ENCODE data around the gene AUTS2. TPM values are rescaled to one million over a fixed set of nuclear protein-coding genes. Genes with fewer than 3 reads are reported as not detected.
A peak's percentile ranks its signal among the peaks of the same experiment; 100 is the strongest.

The AUTS2 gene
- total and polyA plus RNA-seq, 10 of the 15 experiments (the other 5 are each of a cell fraction or from before 2014, with no cell fraction given) = 6.4 to 55.6 (median 21.6) TPM

DNA sequence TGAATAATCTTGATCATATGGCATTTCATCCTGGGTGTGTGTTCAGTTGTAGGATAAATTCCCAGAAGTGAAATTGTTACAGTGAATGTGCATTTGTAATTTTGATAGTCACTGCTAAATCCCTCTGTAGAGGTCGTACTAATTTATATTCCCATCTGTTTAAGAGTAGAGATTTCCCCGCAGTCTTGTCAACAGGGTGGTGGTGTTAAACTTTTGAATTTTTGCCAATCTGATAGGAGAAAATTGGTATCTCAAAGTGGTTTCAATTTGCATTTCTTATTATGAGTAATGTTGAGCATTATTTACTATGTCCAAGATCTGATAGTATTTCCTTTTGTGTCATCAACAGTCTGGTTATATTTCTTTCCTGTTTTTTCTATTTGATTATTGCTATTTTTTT lies 101.7 kb downstream of the AUTS2 start:
- ChIA-PET CTCF (interaction anchor here (0.9 to 1.4 kb wide), 5 partner anchors 11 to 46 kb away, joined by 3 to 8 read pairs (median 3); no protein-coding TSS in a partner anchor), RAD21 (ENCODE audit: unreplicated experiment) (interaction anchor here (0.7 to 1.5 kb wide), 7 partner anchors 8 to 127 kb away, joined by 3 to 6 read pairs (median 3); no protein-coding TSS in a partner anchor), POLR2A (interaction anchor here (1.7 kb wide), 1 partner anchor 39 kb away, joined by 3 read pairs; no protein-coding TSS in a partner anchor), SMC1A (ENCODE audit: uncharacterized antibody, unreplicated experiment) (interaction anchor here (1.0 to 7.0 kb wide), 9 partner anchors 14 to 100 kb away, joined by 3 to 62 read pairs (median 4); no protein-coding TSS in a partner anchor)
- in situ Hi-C loops (cut with MboI) (no loop called here), intact Hi-C loops (cut with micrococcal nuclease; ENCODE audit: unreplicated experiment) (loop anchor here (5.0 kb wide), 1 partner anchor 127 kb away; no protein-coding TSS in a partner anchor)
- H3K4me1 ChIP-seq (ENCODE audit: control insufficient read depth, insufficient read depth, low read length) = peaks cover 43% of the 10 kb centered on the region
- no peak overlapping the region for H3K4me3 ChIP-seq
- no peak overlapping the region for H3K4me2 ChIP-seq (ENCODE audit: control insufficient read depth, insufficient read depth)
- no peak for DNase-seq (ENCODE audit: low read depth, low spot score)
- no peak overlapping the region for H3K9ac ChIP-seq (ENCODE audit: control insufficient read depth, insufficient read depth, low read length)
- FAIRE-seq = no peak
- H3K36me3 ChIP-seq (ENCODE audit: control insufficient read depth in 2 of 2, insufficient read depth in 2 of 2, low read length in 1 of 2) = no peaks in the 10 kb centered on the region
- no peaks in the 10 kb centered on the region for H3K9me3 ChIP-seq (replicated peaks; ENCODE audit: control insufficient read depth, insufficient read depth, low read length)
- no peak overlapping the region for H2AFZ ChIP-seq (ENCODE audit: control insufficient read depth, low read depth, low read length)
- H3K27ac ChIP-seq (ENCODE audit: control insufficient read depth, insufficient read depth) = no peak overlapping the region
- H3K79me2 ChIP-seq (ENCODE audit: control insufficient read depth, insufficient read depth, low read length) = no peaks in the 10 kb centered on the region; the same call in none of the 2 replicates
- 0 out of 3 replicates have a peak, but pooled peaks have one; percentile 5 for ATAC-seq
- 26% methylated on average over 2 of the region's 2 CpGs for WGBS (ENCODE audit: insufficient coverage, insufficient replicate concordance, low lambda C conversion rate, missing lambda C conversion rate)
- H3K27me3 ChIP-seq (replicated peaks in 1 of 2; ENCODE audit: control insufficient read depth in 2 of 2, insufficient read depth in 2 of 2, low read length in 1 of 2) = no peaks in the 10 kb centered on the region
- H4K20me1 ChIP-seq (ENCODE audit: control insufficient read depth, insufficient read depth) = no peaks in the 10 kb centered on the region
- no TSS peak for BruUV-seq (replicated peaks)
- TF ChIP-seq SKIL (IDR thresholded peaks at IDR 0.05; ENCODE audit: low read depth, poor library complexity, severe bottlenecking) = peak; percentile 33
- TF ChIP-seq TAF1 (IDR thresholded peaks at IDR 0.05; ENCODE audit: borderline replicate concordance, low read depth, low read length) = no peak
- no peak for TF ChIP-seq USF2 (IDR thresholded peaks at IDR 0.05; ENCODE audit: borderline replicate concordance, low read depth, low read length)
- TF ChIP-seq HDGF (IDR thresholded peaks at IDR 0.05) = no peak
- no peak for TF ChIP-seq TCF3 (IDR thresholded peaks at IDR 0.05; ENCODE audit: borderline replicate concordance, insufficient read depth, low read depth, low read length)
- no peak for TF ChIP-seq BHLHE40 (IDR thresholded peaks at IDR 0.05; ENCODE audit: borderline replicate concordance in 1 of 2, low read depth in 2 of 2, low read length in 1 of 2)
- peak; percentile 55; the same call in 1 of the 3 replicates for TF ChIP-seq POU2F2 (IDR thresholded peaks at IDR 0.05; ENCODE audit: borderline replicate concordance, low read depth, low read length)
- no peak for TF ChIP-seq PAX8 (IDR thresholded peaks at IDR 0.05)
- TF ChIP-seq SREBF1 (IDR thresholded peaks at IDR 0.05; ENCODE audit: low read length) = no peak
- peak; percentile 38; the same call in 1 of the 2 replicates for TF ChIP-seq RUNX3 (IDR thresholded peaks at IDR 0.05; ENCODE audit: low read length)
- no peak for TF ChIP-seq NFXL1 (IDR thresholded peaks at IDR 0.05; ENCODE audit: borderline replicate concordance)
- no peak for TF ChIP-seq MEF2B (IDR thresholded peaks at IDR 0.05; ENCODE audit: partially characterized antibody, poor library complexity, severe bottlenecking)
- no peak for TF ChIP-seq E4F1 (IDR thresholded peaks at IDR 0.05; ENCODE audit: borderline replicate concordance, partially characterized antibody)
- peak; percentile 83 for TF ChIP-seq JUND (IDR thresholded peaks at IDR 0.05; ENCODE audit: low read depth, low read length)
- TF ChIP-seq BCL11A (IDR thresholded peaks at IDR 0.05; ENCODE audit: low read depth, low read length) = no peak
- no peak for TF ChIP-seq PKNOX1 (IDR thresholded peaks at IDR 0.05)

All from GM12878 (cell line).